GM23338 (cell line): Measurements from ENCODE around the gene SHISA9.

ENCODE experiments used
- CREB1 ChIP-seq: fragments of 250-450 bp; sonication (Bioruptor Pico); IDR thresholded peaks from 2 replicates; pipeline ENCODE4 v1.5.0; 2020; ENCODE audit warnings: low read depth, mild to moderate bottlenecking, moderate library complexity
- EZH2 ChIP-seq: fragments of 200-600 bp; sonication (generic); IDR thresholded peaks from one replicate; pipeline ENCODE4 v1.8.0; 2017; ENCODE audit warnings: antibody characterized with exemption, mild to moderate bottlenecking, low read depth; ENCODE audit not compliant: unreplicated experiment
- POLR2AphosphoS5 ChIP-seq: IDR thresholded peaks from 2 replicates; pipeline ENCODE4 v1.6.1; 2016; ENCODE audit warnings: antibody characterized with exemption, low read depth
- TF ChIP-seq, protein P1 (sequence below), 2 experiments: fragments of 200-600 bp in 1 of 2; sonication (generic) in 1 of 2; conservative IDR thresholded peaks; 2 replicates each; pipeline versions ENCODE4 v1.5.1 to v1.6.1; 2016 to 2017; ENCODE audit warnings: antibody characterized with exemption in 2 of 2, low read depth in 2 of 2, mild to moderate bottlenecking in 2 of 2, moderate library complexity in 1 of 2
- TF ChIP-seq, protein P2 (sequence below): IDR thresholded peaks from one replicate; pipeline ENCODE4 v1.6.1; 2018; ENCODE audit warnings: antibody characterized with exemption; ENCODE audit not compliant: unreplicated experiment

DNA sequence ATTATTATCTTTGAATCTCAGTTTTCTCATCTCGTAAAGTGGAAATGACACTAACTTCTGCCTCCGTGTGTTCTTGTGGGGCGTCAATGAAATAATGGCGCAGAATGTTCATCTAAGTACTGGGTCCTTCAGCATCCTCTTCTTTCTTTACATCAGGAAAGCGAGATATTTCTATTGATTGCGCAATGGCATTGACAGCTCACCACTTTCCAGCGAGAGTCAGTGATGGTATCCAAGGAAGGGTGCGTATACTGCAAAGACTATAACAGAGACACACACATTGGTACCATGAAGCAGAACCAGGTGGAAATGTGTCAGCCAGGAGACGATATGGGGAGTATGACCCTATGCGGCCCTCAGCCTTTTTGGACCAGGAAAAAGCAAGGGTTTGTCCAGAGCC is 162.1 kb downstream of the SHISA9 start:
- TF ChIP-seq, protein P1, sequence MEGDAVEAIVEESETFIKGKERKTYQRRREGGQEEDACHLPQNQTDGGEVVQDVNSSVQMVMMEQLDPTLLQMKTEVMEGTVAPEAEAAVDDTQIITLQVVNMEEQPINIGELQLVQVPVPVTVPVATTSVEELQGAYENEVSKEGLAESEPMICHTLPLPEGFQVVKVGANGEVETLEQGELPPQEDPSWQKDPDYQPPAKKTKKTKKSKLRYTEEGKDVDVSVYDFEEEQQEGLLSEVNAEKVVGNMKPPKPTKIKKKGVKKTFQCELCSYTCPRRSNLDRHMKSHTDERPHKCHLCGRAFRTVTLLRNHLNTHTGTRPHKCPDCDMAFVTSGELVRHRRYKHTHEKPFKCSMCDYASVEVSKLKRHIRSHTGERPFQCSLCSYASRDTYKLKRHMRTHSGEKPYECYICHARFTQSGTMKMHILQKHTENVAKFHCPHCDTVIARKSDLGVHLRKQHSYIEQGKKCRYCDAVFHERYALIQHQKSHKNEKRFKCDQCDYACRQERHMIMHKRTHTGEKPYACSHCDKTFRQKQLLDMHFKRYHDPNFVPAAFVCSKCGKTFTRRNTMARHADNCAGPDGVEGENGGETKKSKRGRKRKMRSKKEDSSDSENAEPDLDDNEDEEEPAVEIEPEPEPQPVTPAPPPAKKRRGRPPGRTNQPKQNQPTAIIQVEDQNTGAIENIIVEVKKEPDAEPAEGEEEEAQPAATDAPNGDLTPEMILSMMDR (conservative IDR thresholded peaks at IDR 0.05; ENCODE audit: low read depth in 2 of 2) = no peak
- TF ChIP-seq, protein P2, sequence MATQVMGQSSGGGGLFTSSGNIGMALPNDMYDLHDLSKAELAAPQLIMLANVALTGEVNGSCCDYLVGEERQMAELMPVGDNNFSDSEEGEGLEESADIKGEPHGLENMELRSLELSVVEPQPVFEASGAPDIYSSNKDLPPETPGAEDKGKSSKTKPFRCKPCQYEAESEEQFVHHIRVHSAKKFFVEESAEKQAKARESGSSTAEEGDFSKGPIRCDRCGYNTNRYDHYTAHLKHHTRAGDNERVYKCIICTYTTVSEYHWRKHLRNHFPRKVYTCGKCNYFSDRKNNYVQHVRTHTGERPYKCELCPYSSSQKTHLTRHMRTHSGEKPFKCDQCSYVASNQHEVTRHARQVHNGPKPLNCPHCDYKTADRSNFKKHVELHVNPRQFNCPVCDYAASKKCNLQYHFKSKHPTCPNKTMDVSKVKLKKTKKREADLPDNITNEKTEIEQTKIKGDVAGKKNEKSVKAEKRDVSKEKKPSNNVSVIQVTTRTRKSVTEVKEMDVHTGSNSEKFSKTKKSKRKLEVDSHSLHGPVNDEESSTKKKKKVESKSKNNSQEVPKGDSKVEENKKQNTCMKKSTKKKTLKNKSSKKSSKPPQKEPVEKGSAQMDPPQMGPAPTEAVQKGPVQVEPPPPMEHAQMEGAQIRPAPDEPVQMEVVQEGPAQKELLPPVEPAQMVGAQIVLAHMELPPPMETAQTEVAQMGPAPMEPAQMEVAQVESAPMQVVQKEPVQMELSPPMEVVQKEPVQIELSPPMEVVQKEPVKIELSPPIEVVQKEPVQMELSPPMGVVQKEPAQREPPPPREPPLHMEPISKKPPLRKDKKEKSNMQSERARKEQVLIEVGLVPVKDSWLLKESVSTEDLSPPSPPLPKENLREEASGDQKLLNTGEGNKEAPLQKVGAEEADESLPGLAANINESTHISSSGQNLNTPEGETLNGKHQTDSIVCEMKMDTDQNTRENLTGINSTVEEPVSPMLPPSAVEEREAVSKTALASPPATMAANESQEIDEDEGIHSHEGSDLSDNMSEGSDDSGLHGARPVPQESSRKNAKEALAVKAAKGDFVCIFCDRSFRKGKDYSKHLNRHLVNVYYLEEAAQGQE = no peak
- TF ChIP-seq CREB1 (CRISPR knock-in tag) (no peak), EZH2 (no peak), POLR2AphosphoS5 (no peak)
